Activated B cell treated with CpG ODN at 0.5 μM for 24 hours (primary cell): ENCODE measurements around the gene SLC6A8. TPM values are rescaled to one million over a fixed set of nuclear protein-coding genes. Genes with fewer than 3 reads are reported as not detected.
"Not testable (repeated sequence)": the region's sequence is repeated elsewhere in the genome, so short reads cannot be mapped to it uniquely, and the experiment has no call there.

Experiments
- ATAC-seq: fragments of 200-7000 bp; cut with Tn5 transposase; one replicate; pipeline ENCODE4 v1.10.0; 2021; ENCODE audit warnings: low read depth, mild to moderate bottlenecking, moderate library complexity
- CTCF ChIA-PET: fragments of 350-600 bp; sonication (Branson Sonifier 250); formaldehyde crosslinking; loops from one replicate; lab custom pipeline; 2021; ENCODE audit warnings: antibody characterized with exemption; lab: Charles Lee
- POLR2A ChIA-PET: fragments of 350-600 bp; sonication (Branson Sonifier 250); formaldehyde crosslinking; loops from one replicate; lab custom pipeline; 2021; ENCODE audit warnings: antibody characterized with exemption; lab: Charles Lee
- DNase-seq: peaks from one replicate; pipeline ENCODE4 v3.0.0; 2022
- H3K27ac Mint-ChIP-seq: one replicate; pipeline ENCODE4 v1.8.0; 2020; ENCODE audit warnings: mixed read lengths
- H3K27me3 Mint-ChIP-seq: one replicate; pipeline ENCODE4 v1.8.0; 2021; ENCODE audit warnings: mixed read lengths
- H3K36me3 Mint-ChIP-seq: one replicate; pipeline ENCODE4 v1.8.0; 2021; ENCODE audit warnings: low read depth, mixed read lengths
- H3K4me1 Mint-ChIP-seq: one replicate; pipeline ENCODE4 v1.8.0; 2021; ENCODE audit warnings: mixed read lengths
- H3K4me3 Mint-ChIP-seq: one replicate; pipeline ENCODE4 v1.8.0; 2020; ENCODE audit warnings: mild to moderate bottlenecking, mixed read lengths
- H3K9me3 Mint-ChIP-seq: one replicate; pipeline ENCODE4 v1.8.0; 2020; ENCODE audit warnings: mixed read lengths
- intact Hi-C: fragments of 100-400 bp; cut with micrococcal nuclease; formaldehyde crosslinking; loops from one replicate; pipeline ENCODE4 v1.15.1; 2024
- total RNA-seq: library from RNA; stranded (reverse); gene quantifications from 2 replicates; pipeline ENCODE4 v1.2.3, GENCODE V29; 2022
- TF ChIP-seq, protein P1 (sequence below): fragments of 200-600 bp; IDR thresholded peaks from one replicate; pipeline ENCODE4 v1.8.0; 2022; ENCODE audit warnings: antibody characterized with exemption, mild to moderate bottlenecking

The SLC6A8 gene
- total RNA-seq, 1 donor from 2014 or later = 1.2 TPM

DNA sequence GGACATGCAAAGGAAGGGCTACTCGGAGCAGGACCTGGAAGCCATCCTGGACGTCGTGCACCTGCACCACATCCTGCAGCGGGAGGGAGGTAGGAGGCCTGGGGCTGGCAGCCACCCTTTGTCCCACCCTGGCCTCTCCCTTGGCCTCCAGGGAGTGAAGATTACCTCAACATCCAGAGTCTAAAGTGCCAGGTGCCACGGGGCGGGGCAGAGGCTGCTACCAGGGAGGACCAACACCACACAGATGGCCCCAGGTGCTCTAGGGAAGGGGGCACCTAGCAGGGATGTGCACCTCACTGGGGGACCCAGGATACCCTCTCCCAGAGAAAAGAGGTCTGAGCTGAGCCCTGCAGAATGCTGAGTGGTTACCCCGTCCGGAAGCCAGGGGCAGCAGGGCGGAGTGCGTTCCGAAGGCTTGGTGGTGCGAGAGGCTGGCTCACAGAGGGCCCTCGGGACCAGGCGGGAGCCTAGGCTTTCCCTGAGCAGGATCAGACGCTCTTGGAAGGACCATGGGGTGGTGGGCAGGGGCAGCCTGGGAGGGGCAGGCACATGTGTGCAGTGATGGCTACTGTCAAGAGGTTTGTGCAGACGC, 53.0 kb downstream of the SLC6A8 start:
- Mint-ChIP-seq H3K27me3 (no peaks in the 10 kb centered on the region), H3K36me3 (peaks cover 9% of the 10 kb centered on the region), H3K27ac (no peak overlapping the region), H3K4me3 (peak overlapping the region; percentile 38), H3K4me1 (peaks cover 36% of the 10 kb centered on the region), H3K9me3 (no peaks in the 10 kb centered on the region)
- no peak for ATAC-seq
- no peak for DNase-seq
- TF ChIP-seq, protein P1, sequence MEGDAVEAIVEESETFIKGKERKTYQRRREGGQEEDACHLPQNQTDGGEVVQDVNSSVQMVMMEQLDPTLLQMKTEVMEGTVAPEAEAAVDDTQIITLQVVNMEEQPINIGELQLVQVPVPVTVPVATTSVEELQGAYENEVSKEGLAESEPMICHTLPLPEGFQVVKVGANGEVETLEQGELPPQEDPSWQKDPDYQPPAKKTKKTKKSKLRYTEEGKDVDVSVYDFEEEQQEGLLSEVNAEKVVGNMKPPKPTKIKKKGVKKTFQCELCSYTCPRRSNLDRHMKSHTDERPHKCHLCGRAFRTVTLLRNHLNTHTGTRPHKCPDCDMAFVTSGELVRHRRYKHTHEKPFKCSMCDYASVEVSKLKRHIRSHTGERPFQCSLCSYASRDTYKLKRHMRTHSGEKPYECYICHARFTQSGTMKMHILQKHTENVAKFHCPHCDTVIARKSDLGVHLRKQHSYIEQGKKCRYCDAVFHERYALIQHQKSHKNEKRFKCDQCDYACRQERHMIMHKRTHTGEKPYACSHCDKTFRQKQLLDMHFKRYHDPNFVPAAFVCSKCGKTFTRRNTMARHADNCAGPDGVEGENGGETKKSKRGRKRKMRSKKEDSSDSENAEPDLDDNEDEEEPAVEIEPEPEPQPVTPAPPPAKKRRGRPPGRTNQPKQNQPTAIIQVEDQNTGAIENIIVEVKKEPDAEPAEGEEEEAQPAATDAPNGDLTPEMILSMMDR = no peak
- intact Hi-C loops = no loop called here
- POLR2A ChIA-PET = no interaction called here
- CTCF ChIA-PET = no interaction called here

DNA sequence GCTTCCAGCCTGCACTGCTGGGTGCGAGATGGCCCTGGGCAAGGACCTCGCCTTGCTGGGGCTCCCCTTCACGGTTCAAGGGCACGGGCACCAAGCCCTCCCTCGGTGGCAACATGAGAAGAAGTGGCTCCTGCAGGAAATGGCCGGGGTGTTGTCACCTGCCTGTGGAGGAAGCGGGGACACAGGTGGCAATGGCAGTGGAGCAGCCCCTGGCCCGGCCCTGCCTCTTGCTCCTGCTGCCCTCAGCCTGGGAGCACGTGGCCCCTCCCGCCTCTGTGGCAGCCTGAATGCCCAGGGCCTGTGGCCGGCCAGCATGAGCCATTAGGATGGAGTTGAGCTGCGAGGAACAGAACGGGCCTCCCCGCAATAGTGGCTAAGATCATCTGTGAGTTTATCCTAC, 53.7 kb downstream of the SLC6A8 start:
- Mint-ChIP-seq H3K27ac (no peak overlapping the region), H3K4me1 (peaks cover 36% of the 10 kb centered on the region), H3K27me3 (no peaks in the 10 kb centered on the region), H3K4me3 (no peak overlapping the region), H3K36me3 (peaks cover 9% of the 10 kb centered on the region), H3K9me3 (no peaks in the 10 kb centered on the region)
- CTCF ChIA-PET = no interaction called here
- DNase-seq (no peak), ATAC-seq (no peak)
- TF ChIP-seq, protein P1 = no peak
- POLR2A ChIA-PET = no interaction called here
- intact Hi-C loops = no loop called here

DNA sequence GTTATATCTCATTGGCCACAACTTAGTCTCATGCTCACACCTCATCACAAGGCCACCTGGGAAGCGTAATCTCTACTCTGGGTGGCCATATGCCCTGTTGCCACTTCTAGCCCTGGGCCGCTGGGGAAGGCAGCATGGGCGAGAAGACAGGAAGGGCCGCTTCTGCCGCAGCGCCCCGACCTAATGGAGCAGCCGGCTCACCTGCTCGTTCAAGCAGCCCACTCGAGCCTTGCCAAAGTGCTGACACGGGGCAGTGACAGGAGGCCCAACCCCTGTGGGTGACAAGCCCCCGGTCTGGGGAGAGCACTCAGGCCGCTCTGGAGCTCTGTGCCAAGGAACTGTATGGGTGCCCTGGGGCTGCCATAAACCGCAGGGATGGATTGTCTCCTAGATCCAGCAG, 54.4 kb downstream of the SLC6A8 start:
- H3K27ac Mint-ChIP-seq, ATAC-seq, DNase-seq, H3K36me3 Mint-ChIP-seq, CTCF ChIA-PET, POLR2A ChIA-PET, H3K9me3 Mint-ChIP-seq, intact Hi-C loops, H3K4me3 Mint-ChIP-seq, H3K27me3 Mint-ChIP-seq: not testable (repeated sequence)
- peaks cover 36% of the 10 kb centered on the region for H3K4me1 Mint-ChIP-seq

DNA sequence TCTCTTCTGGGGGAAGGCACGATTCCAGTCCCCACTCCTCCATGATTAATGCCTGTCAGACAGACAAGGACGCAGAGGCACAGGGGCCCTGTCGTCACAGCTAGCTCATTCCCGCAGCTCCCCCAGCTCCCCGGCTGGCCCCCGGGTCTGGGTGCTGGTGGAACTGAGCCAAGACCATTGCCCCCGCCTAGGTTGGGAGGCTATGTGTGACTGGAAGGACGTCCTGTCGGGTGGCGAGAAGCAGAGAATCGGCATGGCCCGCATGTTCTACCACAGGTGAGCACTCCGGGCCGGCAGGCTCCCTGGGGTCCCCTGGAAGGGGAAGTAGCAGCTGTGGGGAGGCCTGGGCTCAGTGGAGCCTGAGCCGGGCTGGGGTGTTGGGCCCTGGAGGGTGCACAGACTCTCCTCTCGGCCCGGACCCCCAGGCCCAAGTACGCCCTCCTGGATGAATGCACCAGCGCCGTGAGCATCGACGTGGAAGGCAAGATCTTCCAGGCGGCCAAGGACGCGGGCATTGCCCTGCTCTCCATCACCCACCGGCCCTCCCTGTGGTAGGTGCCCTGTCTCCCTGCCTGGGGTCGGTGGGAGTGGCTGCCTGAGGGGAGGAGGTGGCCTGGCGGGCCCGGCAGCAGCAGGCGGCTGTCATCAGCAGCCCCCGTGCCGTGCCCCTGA, 55.2 kb downstream of the SLC6A8 start:
- intact Hi-C loops, H3K27me3 Mint-ChIP-seq, CTCF ChIA-PET, POLR2A ChIA-PET, H3K27ac Mint-ChIP-seq, H3K9me3 Mint-ChIP-seq, H3K36me3 Mint-ChIP-seq, DNase-seq, ATAC-seq, H3K4me3 Mint-ChIP-seq: not testable (repeated sequence)
- H3K4me1 Mint-ChIP-seq = peaks cover 36% of the 10 kb centered on the region

DNA sequence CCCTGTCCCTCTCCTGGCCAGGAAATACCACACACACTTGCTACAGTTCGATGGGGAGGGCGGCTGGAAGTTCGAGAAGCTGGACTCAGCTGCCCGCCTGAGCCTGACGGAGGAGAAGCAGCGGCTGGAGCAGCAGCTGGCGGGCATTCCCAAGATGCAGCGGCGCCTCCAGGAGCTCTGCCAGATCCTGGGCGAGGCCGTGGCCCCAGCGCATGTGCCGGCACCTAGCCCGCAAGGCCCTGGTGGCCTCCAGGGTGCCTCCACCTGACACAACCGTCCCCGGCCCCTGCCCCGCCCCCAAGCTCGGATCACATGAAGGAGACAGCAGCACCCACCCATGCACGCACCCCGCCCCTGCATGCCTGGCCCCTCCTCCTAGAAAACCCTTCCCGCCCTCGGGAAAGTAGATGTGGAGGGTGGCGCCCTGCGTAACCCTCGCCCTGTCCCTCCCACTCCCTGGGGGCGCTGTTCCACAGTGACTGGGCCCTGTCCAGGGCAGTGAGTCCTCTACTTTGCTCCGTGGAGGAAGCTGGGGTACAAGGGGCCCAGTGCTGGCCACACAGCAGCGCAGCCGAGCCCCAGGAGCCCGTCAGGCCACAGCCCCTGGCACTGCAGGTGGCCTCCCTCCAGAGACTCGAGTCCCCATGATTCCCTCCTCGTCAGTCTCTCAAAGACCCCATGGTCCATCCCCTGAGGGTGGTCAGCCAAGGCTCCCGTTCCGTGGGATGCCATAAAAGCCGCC, 55.9 kb downstream of the SLC6A8 start:
- peaks cover 36% of the 10 kb centered on the region for H3K4me1 Mint-ChIP-seq
- H3K9me3 Mint-ChIP-seq, CTCF ChIA-PET, H3K27me3 Mint-ChIP-seq, DNase-seq, H3K27ac Mint-ChIP-seq, intact Hi-C loops, H3K4me3 Mint-ChIP-seq, H3K36me3 Mint-ChIP-seq, ATAC-seq, POLR2A ChIA-PET: not testable (repeated sequence)

DNA sequence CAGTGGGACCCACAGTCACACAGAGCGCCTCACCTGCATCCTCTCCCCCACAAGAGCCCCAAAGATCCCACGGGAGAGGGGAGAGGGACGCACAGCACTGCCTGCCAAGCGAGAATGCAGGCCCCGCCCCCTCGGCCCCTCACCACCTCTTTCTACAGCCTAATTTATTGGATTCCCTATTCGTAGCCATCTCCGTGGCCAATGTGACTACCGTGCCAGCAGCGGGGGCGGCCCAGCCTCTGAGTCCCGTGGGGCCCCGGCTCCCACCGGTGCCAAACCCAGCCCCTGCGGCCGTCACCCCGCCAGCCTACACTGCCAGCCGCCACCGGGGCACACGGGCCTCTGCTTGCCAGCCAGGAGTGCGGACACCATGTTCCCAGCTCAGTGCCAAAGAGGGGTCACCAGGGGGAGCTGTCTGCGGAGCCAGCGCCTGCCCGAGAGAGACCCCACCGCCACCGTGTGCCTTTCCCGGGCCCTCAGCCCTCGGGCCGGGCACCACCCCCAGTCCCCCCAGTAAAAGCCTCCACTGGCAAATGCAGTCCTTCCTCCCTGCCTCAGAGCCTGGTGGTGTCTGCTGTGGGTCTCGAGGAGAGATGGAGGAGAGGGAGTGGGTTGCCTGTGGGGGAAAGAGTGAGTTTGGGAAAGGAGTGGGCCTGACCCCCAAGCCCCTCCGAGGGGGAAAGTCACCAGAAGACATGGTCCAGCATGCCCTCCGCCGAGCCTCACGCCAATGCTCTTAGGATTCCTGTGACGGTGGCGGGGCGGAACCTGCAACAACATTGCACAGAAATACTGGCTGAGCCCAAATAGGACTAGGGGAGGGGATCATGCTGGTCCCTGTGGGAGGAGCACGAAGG, 56.7 kb downstream of the SLC6A8 start:
- no peaks in the 10 kb centered on the region for H3K9me3 Mint-ChIP-seq
- H3K4me1 Mint-ChIP-seq = peaks cover 36% of the 10 kb centered on the region
- TF ChIP-seq, protein P1 = no peak
- ChIA-PET CTCF (no interaction called here), POLR2A (no interaction called here)
- no peak overlapping the region for H3K27ac Mint-ChIP-seq
- intact Hi-C loops = no loop called here
- no peak overlapping the region for H3K4me3 Mint-ChIP-seq
- no peaks in the 10 kb centered on the region for H3K36me3 Mint-ChIP-seq
- DNase-seq (no peak), ATAC-seq (no peak)
- no peaks in the 10 kb centered on the region for H3K27me3 Mint-ChIP-seq

DNA sequence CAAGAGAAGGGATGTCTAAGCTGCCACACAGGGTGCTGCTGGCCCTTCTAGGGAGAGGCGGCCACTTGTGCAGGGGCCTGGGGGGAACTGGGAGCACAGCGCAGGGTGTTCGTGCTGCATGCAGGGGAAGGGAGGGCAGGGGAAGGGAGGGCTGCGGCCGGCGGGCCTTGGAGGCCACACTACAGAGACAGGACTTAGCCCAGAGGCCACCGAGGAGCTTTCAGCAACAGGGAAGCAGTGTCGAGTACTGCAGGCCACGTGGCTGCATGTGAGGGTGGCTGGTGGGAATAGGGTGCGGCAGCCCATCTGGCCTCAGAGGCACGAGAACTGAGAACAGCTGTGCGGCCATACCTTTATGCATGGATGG, 57.3 kb downstream of the SLC6A8 start:
- intact Hi-C loops, DNase-seq, H3K9me3 Mint-ChIP-seq, CTCF ChIA-PET, H3K4me3 Mint-ChIP-seq, H3K27me3 Mint-ChIP-seq, ATAC-seq, H3K36me3 Mint-ChIP-seq, H3K27ac Mint-ChIP-seq, POLR2A ChIA-PET: not testable (repeated sequence)
- H3K4me1 Mint-ChIP-seq = peaks cover 39% of the 10 kb centered on the region
